Measurements from ENCODE around the gene ZP2.

GRCh38 chr16:21233521-21234150 is 22.3 kb upstream of the ZP2 start, which contains the start of gene ANKS4B:
- TF ChIP-seq POLR2AphosphoS5 (IDR thresholded peaks at IDR 0.05): no peak
- TF ChIP-seq CTCF (IDR thresholded peaks at IDR 0.05 in 8 of 11, conservative IDR thresholded peaks at IDR 0.05 in 3 of 11): no peak
